Gastrocnemius medialis (tissue), 4 donors: ENCODE data around the gene IL12RB2. TPM values are rescaled to one million over a fixed set of nuclear protein-coding genes. Genes with fewer than 3 reads are reported as not detected.

Source experiments
- ATAC-seq, 2 donors: fragments of 150-250 bp; one replicate each; pipeline ENCODE4 v1.9.1; 2016
- DNase-seq, 2 donors: peaks; one replicate each; pipeline ENCODE4 v3.0.0-alpha.2; 2019
- H3K27ac ChIP-seq, 4 donors: fragments of 200-600 bp; sonication (generic); 1 replicate in 1 of 4; 2 replicates in 3 of 4; pipeline ENCODE4 v1.5.1; 2016 to 2018; ENCODE audit warnings: mild to moderate bottlenecking in 2 of 4, moderate library complexity in 1 of 4
- H3K27me3 ChIP-seq, 3 donors: fragments of 200-600 bp; sonication (generic) in 2 of 3; 1 replicate in 1 of 3; 2 replicates in 2 of 3; pipeline versions ENCODE4 v1.5.1 to v1.6.0; 2016 to 2019; ENCODE audit warnings: mild to moderate bottlenecking in 1 of 3, moderate library complexity in 1 of 3
- H3K36me3 ChIP-seq, 2 donors: fragments of 200-600 bp; sonication (generic) in 1 of 2; one replicate each; pipeline ENCODE4 v1.5.1; 2017 to 2018
- H3K4me1 ChIP-seq, 2 donors: fragments of 200-600 bp; sonication (generic) in 1 of 2; one replicate each; pipeline ENCODE4 v1.5.1; 2016 to 2017; ENCODE audit warnings: mild to moderate bottlenecking in 2 of 2
- H3K4me3 ChIP-seq, 4 donors: fragments of 200-600 bp; sonication (generic) in 3 of 4; 1 replicate in 1 of 4; 2 replicates in 3 of 4; pipeline ENCODE4 v1.5.1; 2016 to 2019; ENCODE audit warnings: mild to moderate bottlenecking in 2 of 4
- H3K9me3 ChIP-seq, 3 donors: fragments of 200-600 bp; sonication (generic) in 2 of 3; 1 replicate in 1 of 3; 2 replicates in 2 of 3; pipeline ENCODE4 v1.5.1; 2016 to 2019
- CTCF ChIP-seq, 5 experiments: fragments of 450-650 bp in 3 of 5; fragments of 200-600 bp in 2 of 5; sonication (generic) in 2 of 5; IDR thresholded peaks in 4 of 5; conservative IDR thresholded peaks in 1 of 5; 1 replicate in 4 of 5; 2 replicates in 1 of 5; pipeline ENCODE4 v1.5.1; 2016 to 2019; ENCODE audit warnings: antibody characterized with exemption in 5 of 5, mild to moderate bottlenecking in 3 of 5, moderate library complexity in 3 of 5
- POLR2A ChIP-seq, 2 donors: fragments of 450-650 bp; IDR thresholded peaks; one replicate each; pipeline ENCODE4 v1.6.1; 2017; ENCODE audit warnings: antibody characterized with exemption in 2 of 2, mild to moderate bottlenecking in 2 of 2, moderate library complexity in 2 of 2
- in situ Hi-C, 4 donors: fragments of 200-750 bp; cut with MboI; loops; one replicate each; pipeline versions ENCODE4 v1.15.0 to v1.8.0; 2017; ENCODE audit warnings: low sequenced_read_pairs in 4 of 4
- intact Hi-C: fragments of 100-400 bp; cut with DNase I; formaldehyde crosslinking; loops from one replicate; pipeline ENCODE4 v1.15.1; 2023; ENCODE audit warnings: low total_unique reads
- total RNA-seq, 4 donors: library from RNA; depleted of rRNA; stranded (reverse); fragments of >200 nt; gene quantifications; one replicate each; pipeline versions ENCODE4 v1.1.0 to v1.2.3, GENCODE V29; 2016

Gene IL12RB2
- total RNA-seq, 4 donors from 2014 or later: 3.2 to 14.0 (median 9.2) TPM

- DNase-seq: no peak
- ATAC-seq: no peak
- H3K36me3 ChIP-seq: peaks cover 0 to 11% of the 10 kb centered on the region in 2 donors
- no peaks in the 10 kb centered on the region for H3K27me3 ChIP-seq
- in situ Hi-C loops: no loop called here
- intact Hi-C loops: no loop called here
- TF ChIP-seq CTCF (IDR thresholded peaks at IDR 0.05 in 4 of 5, conservative IDR thresholded peaks at IDR 0.05 in 1 of 5) (no peak), POLR2A (IDR thresholded peaks at IDR 0.05) (no peak)
- H3K4me1 ChIP-seq: peaks cover 17 to 29% of the 10 kb centered on the region in 2 donors
- peak overlapping the region; percentile 36 to 53 (median 46) for H3K27ac ChIP-seq
- no peaks in the 10 kb centered on the region for H3K9me3 ChIP-seq
- H3K4me3 ChIP-seq: no peak overlapping the region
These were observed 68.7 kb downstream of the IL12RB2 start for GRCh38 chr1:67376381-67376780.

GRCh38 chr1:67377253-67377652 lies 69.6 kb downstream of the IL12RB2 start:
- peaks cover 11 to 28% of the 10 kb centered on the region in 2 donors for H3K4me1 ChIP-seq
- H3K36me3 ChIP-seq: peaks cover 0 to 11% of the 10 kb centered on the region in 2 donors
- no peaks in the 10 kb centered on the region for H3K27me3 ChIP-seq
- H3K4me3 ChIP-seq: no peak overlapping the region
- in situ Hi-C loops: no loop called here
- H3K27ac ChIP-seq: peak overlapping the region; percentile 36 to 53 (median 46)
- intact Hi-C loops: no loop called here
- no peak for TF ChIP-seq CTCF (IDR thresholded peaks at IDR 0.05 in 4 of 5, conservative IDR thresholded peaks at IDR 0.05 in 1 of 5)
- DNase-seq (no peak), ATAC-seq (no peak)
- no peaks in the 10 kb centered on the region for H3K9me3 ChIP-seq

GRCh38 chr1:67381154-67381553 lies 73.5 kb downstream of the IL12RB2 start:
- no peak overlapping the region for H3K4me3 ChIP-seq
- intact Hi-C loops (no loop called here), in situ Hi-C loops (no loop called here)
- peaks cover 0 to 31% of the 10 kb centered on the region in 2 donors for H3K36me3 ChIP-seq
- DNase-seq: no peak
- H3K27me3 ChIP-seq: no peaks in the 10 kb centered on the region
- TF ChIP-seq POLR2A (IDR thresholded peaks at IDR 0.05) (no peak), CTCF (IDR thresholded peaks at IDR 0.05 in 4 of 5, conservative IDR thresholded peaks at IDR 0.05 in 1 of 5) (no peak)
- no peaks in the 10 kb centered on the region for H3K9me3 ChIP-seq
- peak in 1 of 2 donors; percentile 26 for ATAC-seq
- peaks cover 9 to 30% of the 10 kb centered on the region in 2 donors for H3K4me1 ChIP-seq
- peak overlapping the region in 3 of 4 donors; percentile 83 to 91 (median 88) for H3K27ac ChIP-seq

GRCh38 chr1:67382292-67382691 lies 74.6 kb downstream of the IL12RB2 start:
- peak; percentile 74 to 85 for DNase-seq
- Histone ChIP-seq H3K27me3 (no peaks in the 10 kb centered on the region), H3K4me3 (no peak overlapping the region), H3K27ac (peak overlapping the region; percentile 64 to 91 (median 86)), H3K4me1 (peaks cover 3 to 23% of the 10 kb centered on the region in 2 donors), H3K36me3 (peaks cover 0 to 31% of the 10 kb centered on the region in 2 donors), H3K9me3 (no peaks in the 10 kb centered on the region)
- in situ Hi-C loops: no loop called here
- no peak for TF ChIP-seq CTCF (IDR thresholded peaks at IDR 0.05 in 4 of 5, conservative IDR thresholded peaks at IDR 0.05 in 1 of 5)
- TF ChIP-seq POLR2A (IDR thresholded peaks at IDR 0.05): no peak
- intact Hi-C loops: no loop called here
- peak; percentile 97 for ATAC-seq
